Vagina (tissue), 2 donors: ENCODE measurements around the gene FAM8A1. TPM values are rescaled to one million over a fixed set of nuclear protein-coding genes. Genes with fewer than 3 reads are reported as not detected.

Experiments
- DNase-seq, 2 donors: peaks; one replicate each; pipeline ENCODE4 v3.0.0-alpha.2; 2017; ENCODE audit errors: extremely low spot score in 2 of 2
- H3K27ac ChIP-seq: fragments of 200-600 bp; sonication (generic); one replicate; pipeline ENCODE4 v1.5.1; 2019
- H3K27me3 ChIP-seq: fragments of 200-600 bp; sonication (generic); one replicate; pipeline ENCODE4 v1.5.1; 2019
- H3K36me3 ChIP-seq, 2 donors: fragments of 200-600 bp; sonication (generic); one replicate each; pipeline ENCODE4 v1.5.1; 2017 to 2019
- H3K4me1 ChIP-seq: fragments of 200-600 bp; sonication (generic); one replicate; pipeline ENCODE4 v1.5.1; 2019
- H3K4me3 ChIP-seq, 2 donors: fragments of 200-600 bp; sonication (generic); 1 replicate in 1 of 2; 2 replicates in 1 of 2; pipeline ENCODE4 v1.5.1; 2016 to 2019
- H3K9me3 ChIP-seq: fragments of 200-600 bp; sonication (generic); one replicate; pipeline ENCODE4 v1.5.1; 2019
- POLR2A ChIP-seq, 2 donors: fragments of 450-650 bp; IDR thresholded peaks; one replicate each; pipeline ENCODE4 v1.6.1; 2017; ENCODE audit warnings: antibody characterized with exemption in 2 of 2, mild to moderate bottlenecking in 2 of 2, moderate library complexity in 2 of 2
- POLR2AphosphoS5 ChIP-seq, 2 donors: sonication (generic); formaldehyde crosslinking; IDR thresholded peaks; one replicate each; pipeline ENCODE4 v1.9.0; 2017; ENCODE audit warnings: antibody characterized with exemption in 2 of 2, mild to moderate bottlenecking in 2 of 2, low read depth in 1 of 2; ENCODE audit not compliant: insufficient read depth in 1 of 2
- intact Hi-C: fragments of 100-400 bp; cut with DNase I; formaldehyde crosslinking; loops from one replicate; pipeline ENCODE4 v1.15.1; 2023
- total RNA-seq: library from RNA; depleted of rRNA; stranded (reverse); fragments of >200 nt; gene quantifications from one replicate; pipeline ENCODE4 v1.2.3, GENCODE V29; 2016
- TF ChIP-seq, protein P1 (sequence below), 3 experiments: fragments of 450-650 bp in 2 of 3; fragments of 200-600 bp in 1 of 3; sonication (generic) in 1 of 3; IDR thresholded peaks; one replicate each; pipeline ENCODE4 v1.5.1; 2017 to 2019; ENCODE audit warnings: antibody characterized with exemption in 3 of 3, mild to moderate bottlenecking in 2 of 3, moderate library complexity in 2 of 3

The FAM8A1 gene
- total RNA-seq, 1 donor from 2014 or later: 28.7 TPM

DNA sequence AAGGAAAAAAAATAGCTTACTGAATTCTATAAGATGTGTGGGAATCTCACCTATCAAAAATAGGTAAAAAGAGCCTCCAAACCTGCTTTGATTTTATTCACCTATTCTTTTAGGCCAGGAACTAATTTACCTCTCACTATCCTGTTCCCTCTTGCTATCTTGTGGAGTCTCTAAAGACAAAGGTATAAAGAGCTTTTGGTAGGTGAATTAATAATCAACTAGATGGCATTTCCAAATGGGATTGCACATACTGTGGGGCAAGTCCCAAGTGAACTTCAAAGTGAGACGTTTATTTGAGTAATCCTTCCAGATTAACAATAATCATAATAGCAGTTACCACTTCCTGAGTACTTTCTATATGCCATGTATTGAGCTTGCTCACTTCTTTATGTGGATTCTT is 2.8 kb downstream of the FAM8A1 start:
- no peaks in the 10 kb centered on the region for H3K9me3 ChIP-seq
- no peaks in the 10 kb centered on the region for H3K27me3 ChIP-seq
- H3K27ac ChIP-seq: no peak overlapping the region
- peaks cover 0 to 20% of the 10 kb centered on the region in 2 donors for H3K36me3 ChIP-seq
- H3K4me3 ChIP-seq: no peak overlapping the region
- DNase-seq: no peak
- H3K4me1 ChIP-seq: peaks cover 35% of the 10 kb centered on the region
- TF ChIP-seq POLR2A (IDR thresholded peaks at IDR 0.05): no peak
- no peak for TF ChIP-seq POLR2AphosphoS5 (IDR thresholded peaks at IDR 0.05; ENCODE audit: insufficient read depth in 1 of 2, low read depth in 1 of 2)
- intact Hi-C loops: loop anchor here (5.0 kb wide), 1 partner anchor 104 kb away; the partner anchor contains the start of gene NUP153

DNA sequence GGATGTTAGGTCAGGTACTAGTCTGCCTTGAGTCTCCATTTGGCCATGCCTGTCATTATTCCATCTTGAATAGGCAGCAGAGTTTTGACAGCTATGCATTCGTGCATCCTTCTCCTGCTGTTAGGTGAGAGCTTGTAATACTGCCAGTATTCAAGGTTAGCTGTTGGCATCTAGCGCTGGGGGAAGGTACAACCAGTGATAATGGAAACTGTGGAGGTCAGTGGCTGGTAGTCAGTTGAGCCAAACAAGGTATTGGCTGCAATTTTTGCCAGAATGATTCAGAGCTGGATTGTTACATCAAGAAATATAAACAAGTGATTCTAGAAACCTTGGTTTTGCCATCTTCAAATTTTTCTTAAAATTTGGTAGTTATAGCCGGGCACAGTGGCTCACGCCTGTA is 6.5 kb downstream of the FAM8A1 start:
- H3K9me3 ChIP-seq: no peaks in the 10 kb centered on the region
- H3K27me3 ChIP-seq: no peaks in the 10 kb centered on the region
- H3K27ac ChIP-seq: no peak overlapping the region
- peaks cover 0 to 35% of the 10 kb centered on the region in 2 donors for H3K36me3 ChIP-seq
- intact Hi-C loops: no loop called here
- H3K4me3 ChIP-seq: no peak overlapping the region
- TF ChIP-seq, protein P1, sequence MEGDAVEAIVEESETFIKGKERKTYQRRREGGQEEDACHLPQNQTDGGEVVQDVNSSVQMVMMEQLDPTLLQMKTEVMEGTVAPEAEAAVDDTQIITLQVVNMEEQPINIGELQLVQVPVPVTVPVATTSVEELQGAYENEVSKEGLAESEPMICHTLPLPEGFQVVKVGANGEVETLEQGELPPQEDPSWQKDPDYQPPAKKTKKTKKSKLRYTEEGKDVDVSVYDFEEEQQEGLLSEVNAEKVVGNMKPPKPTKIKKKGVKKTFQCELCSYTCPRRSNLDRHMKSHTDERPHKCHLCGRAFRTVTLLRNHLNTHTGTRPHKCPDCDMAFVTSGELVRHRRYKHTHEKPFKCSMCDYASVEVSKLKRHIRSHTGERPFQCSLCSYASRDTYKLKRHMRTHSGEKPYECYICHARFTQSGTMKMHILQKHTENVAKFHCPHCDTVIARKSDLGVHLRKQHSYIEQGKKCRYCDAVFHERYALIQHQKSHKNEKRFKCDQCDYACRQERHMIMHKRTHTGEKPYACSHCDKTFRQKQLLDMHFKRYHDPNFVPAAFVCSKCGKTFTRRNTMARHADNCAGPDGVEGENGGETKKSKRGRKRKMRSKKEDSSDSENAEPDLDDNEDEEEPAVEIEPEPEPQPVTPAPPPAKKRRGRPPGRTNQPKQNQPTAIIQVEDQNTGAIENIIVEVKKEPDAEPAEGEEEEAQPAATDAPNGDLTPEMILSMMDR (IDR thresholded peaks at IDR 0.05): no peak
- no peak for TF ChIP-seq POLR2AphosphoS5 (IDR thresholded peaks at IDR 0.05; ENCODE audit: insufficient read depth in 1 of 2, low read depth in 1 of 2)
- no peak for TF ChIP-seq POLR2A (IDR thresholded peaks at IDR 0.05)
- DNase-seq: no peak
- peaks cover 20% of the 10 kb centered on the region for H3K4me1 ChIP-seq

DNA sequence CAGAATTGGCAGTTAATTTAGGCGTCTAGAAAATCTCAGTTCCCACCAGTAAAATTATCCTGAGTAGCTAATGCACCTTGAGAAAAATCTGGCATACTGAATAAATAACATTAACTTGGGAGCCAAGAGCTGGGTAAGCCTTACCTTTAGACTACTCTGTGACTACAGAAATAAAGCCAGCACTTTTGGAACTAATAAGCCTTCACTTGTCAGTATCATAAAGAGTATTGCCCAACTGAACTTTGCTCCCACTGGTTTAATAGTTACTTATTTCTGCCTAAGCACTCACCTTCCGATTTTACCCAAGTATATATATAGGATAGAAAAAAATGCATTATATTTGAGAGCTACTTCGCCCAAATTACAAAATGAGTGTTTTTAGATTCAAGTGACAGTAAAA is 10.7 kb downstream of the FAM8A1 start:
- Histone ChIP-seq H3K4me1 (no peaks in the 10 kb centered on the region), H3K9me3 (no peaks in the 10 kb centered on the region), H3K36me3 (peaks cover 0 to 32% of the 10 kb centered on the region in 2 donors), H3K4me3 (no peak overlapping the region), H3K27ac (no peak overlapping the region), H3K27me3 (no peaks in the 10 kb centered on the region)
- TF ChIP-seq, protein P1 (IDR thresholded peaks at IDR 0.05): no peak
- TF ChIP-seq POLR2A (IDR thresholded peaks at IDR 0.05) (no peak), POLR2AphosphoS5 (IDR thresholded peaks at IDR 0.05; ENCODE audit: insufficient read depth in 1 of 2, low read depth in 1 of 2) (no peak)
- intact Hi-C loops: no loop called here
- DNase-seq: no peak

DNA sequence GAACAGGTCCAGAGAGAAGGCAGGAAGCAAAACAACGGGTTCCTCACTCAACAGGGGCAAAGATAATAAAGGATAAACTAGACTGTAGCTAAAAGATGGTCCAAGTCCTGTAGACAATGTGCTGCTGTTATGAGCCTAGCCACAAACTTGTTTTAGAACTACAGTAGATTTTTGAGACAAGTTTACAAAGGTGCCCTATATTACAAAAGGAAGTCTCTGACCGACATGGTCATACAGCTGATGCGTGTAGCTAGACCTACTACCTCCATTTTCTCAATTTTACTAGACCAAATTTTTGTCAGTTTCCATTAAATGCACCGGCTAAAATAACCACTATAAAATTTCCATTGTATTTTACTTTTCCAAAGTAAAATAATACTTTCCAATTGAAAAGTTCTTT is 11.9 kb downstream of the FAM8A1 start:
- Histone ChIP-seq H3K27me3 (no peaks in the 10 kb centered on the region), H3K4me1 (no peaks in the 10 kb centered on the region), H3K9me3 (no peaks in the 10 kb centered on the region), H3K4me3 (no peak overlapping the region), H3K36me3 (peaks cover 0 to 32% of the 10 kb centered on the region in 2 donors), H3K27ac (no peak overlapping the region)
- intact Hi-C loops: no loop called here
- TF ChIP-seq, protein P1 (IDR thresholded peaks at IDR 0.05): no peak
- TF ChIP-seq POLR2A (IDR thresholded peaks at IDR 0.05): no peak
- no peak for TF ChIP-seq POLR2AphosphoS5 (IDR thresholded peaks at IDR 0.05; ENCODE audit: insufficient read depth in 1 of 2, low read depth in 1 of 2)
- no peak for DNase-seq

DNA sequence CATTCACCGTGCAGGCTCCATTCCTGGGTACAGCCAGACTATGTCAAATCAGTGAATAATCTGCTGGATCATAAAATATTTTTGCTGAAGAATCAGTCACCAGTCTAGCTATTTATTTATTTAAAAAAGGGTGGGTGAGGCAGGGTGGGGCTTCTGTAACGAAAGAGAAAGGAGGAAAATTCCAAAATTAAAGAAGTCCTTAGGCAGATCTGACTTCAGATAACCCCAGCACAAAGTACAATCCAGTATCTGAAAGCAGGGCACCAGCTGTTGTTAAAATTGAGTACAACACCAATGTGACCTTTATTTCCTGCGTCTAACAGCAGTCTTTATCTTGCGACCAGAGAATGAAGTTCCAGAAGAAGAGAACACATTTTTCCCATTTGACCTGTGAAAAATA is 15.7 kb downstream of the FAM8A1 start:
- TF ChIP-seq, protein P1 (IDR thresholded peaks at IDR 0.05): no peak
- TF ChIP-seq POLR2AphosphoS5 (IDR thresholded peaks at IDR 0.05; ENCODE audit: insufficient read depth in 1 of 2, low read depth in 1 of 2): no peak
- no peak for TF ChIP-seq POLR2A (IDR thresholded peaks at IDR 0.05)
- Histone ChIP-seq H3K27me3 (no peaks in the 10 kb centered on the region), H3K4me3 (no peak overlapping the region), H3K27ac (no peak overlapping the region), H3K36me3 (peaks cover 0 to 16% of the 10 kb centered on the region in 2 donors), H3K4me1 (no peaks in the 10 kb centered on the region), H3K9me3 (no peaks in the 10 kb centered on the region)
- intact Hi-C loops: no loop called here
- DNase-seq: no peak
